ENCODE measurements around the gene CDX1.

CDX1 gene

DNA sequence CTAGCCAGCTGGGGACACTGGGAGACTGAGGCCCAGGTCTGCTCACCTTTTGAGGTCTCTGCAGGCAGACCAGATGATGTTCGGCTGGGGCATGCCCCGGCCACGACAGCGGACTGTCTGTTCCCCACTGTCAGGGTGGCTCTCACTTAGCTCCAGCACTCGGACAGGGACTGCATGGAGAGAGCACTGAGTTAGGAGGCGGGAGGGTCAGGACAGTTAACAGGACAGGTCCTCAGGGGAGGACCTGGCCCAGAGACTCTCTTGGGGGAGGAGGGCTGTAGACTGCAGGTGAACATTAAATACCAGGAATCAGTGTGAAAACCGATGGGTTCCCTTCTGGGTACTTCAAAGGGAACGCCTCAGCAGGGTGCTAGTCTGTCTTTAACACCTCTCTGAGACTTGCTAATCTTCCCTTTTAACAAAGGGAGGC, 36.1 kb upstream of the CDX1 start:
- no peak overlapping the region for H3K4me3 ChIP-seq (ENCODE audit: control insufficient read depth, low read depth, low read length)
- TF ChIP-seq, protein P1, sequence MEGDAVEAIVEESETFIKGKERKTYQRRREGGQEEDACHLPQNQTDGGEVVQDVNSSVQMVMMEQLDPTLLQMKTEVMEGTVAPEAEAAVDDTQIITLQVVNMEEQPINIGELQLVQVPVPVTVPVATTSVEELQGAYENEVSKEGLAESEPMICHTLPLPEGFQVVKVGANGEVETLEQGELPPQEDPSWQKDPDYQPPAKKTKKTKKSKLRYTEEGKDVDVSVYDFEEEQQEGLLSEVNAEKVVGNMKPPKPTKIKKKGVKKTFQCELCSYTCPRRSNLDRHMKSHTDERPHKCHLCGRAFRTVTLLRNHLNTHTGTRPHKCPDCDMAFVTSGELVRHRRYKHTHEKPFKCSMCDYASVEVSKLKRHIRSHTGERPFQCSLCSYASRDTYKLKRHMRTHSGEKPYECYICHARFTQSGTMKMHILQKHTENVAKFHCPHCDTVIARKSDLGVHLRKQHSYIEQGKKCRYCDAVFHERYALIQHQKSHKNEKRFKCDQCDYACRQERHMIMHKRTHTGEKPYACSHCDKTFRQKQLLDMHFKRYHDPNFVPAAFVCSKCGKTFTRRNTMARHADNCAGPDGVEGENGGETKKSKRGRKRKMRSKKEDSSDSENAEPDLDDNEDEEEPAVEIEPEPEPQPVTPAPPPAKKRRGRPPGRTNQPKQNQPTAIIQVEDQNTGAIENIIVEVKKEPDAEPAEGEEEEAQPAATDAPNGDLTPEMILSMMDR (conservative IDR thresholded peaks at IDR 0.05; ENCODE audit: control insufficient read depth, insufficient read depth, low read depth, low read length) = no peak
- DNase-seq (ENCODE audit: low read depth) = no peak

DNA sequence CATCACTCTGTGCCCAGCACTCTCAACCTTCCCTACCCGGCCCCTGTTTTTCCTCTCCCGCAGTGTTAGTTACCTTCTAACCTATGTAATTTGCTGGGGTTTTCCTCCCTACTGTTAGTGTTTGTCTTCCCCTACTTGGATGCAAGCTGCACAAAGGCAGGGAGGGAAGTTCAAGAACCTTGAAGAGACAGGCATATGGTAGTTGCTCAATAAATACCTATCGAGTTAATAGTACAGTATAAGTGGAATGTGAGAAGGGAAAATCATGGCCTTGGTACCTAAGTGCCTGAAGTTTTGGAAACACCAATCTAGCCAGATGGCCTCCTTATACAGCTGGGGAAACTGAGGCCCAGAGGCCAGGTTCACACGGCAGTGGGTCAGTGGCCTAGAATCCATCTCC, 35.1 kb upstream of the CDX1 start:
- TF ChIP-seq, protein P1 (conservative IDR thresholded peaks at IDR 0.05; ENCODE audit: control insufficient read depth, insufficient read depth, low read depth, low read length) = no peak
- no peak overlapping the region for H3K4me3 ChIP-seq (ENCODE audit: control insufficient read depth, low read depth, low read length)
- no peak for DNase-seq (ENCODE audit: low read depth)

DNA sequence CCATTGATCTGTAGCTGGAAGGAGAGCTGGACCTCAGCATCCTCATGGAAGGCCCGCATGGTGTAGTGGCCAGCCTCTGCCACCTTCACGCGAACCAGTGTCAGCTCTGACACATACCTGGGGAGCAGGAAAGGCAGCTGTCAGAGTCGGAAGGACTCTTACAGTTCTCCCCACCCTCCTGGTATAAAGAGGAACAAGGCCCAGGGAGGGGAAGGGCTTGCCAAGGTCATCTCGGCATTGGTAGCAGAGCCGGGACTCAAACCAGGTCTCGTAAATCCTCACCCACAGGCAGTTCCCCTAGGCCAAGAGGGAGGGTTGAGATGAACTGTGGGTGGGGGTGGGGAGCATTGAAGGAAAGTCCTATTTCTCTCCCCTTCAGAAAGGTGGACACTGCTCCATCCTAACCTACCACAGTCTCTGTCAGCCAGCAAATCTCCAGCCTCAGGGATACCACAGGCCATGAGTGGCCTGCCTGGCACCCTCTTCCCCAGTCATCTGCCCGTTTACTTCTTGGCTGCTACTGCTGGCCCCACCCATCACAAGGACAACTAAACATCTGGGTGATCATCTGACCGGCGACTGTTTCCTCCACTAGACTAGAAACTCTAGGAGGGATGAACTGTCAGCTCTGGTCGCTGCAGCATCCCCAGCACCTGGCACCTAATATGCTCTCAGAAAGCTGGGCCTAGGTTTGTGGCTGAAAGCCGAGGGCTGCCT, 34.4 kb upstream of the CDX1 start:
- TF ChIP-seq, protein P1 (conservative IDR thresholded peaks at IDR 0.05; ENCODE audit: control insufficient read depth, insufficient read depth, low read depth, low read length) = no peak
- H3K4me3 ChIP-seq (ENCODE audit: control insufficient read depth, low read depth, low read length) = no peak overlapping the region
- peak; percentile 75 for DNase-seq (ENCODE audit: low read depth)

DNA sequence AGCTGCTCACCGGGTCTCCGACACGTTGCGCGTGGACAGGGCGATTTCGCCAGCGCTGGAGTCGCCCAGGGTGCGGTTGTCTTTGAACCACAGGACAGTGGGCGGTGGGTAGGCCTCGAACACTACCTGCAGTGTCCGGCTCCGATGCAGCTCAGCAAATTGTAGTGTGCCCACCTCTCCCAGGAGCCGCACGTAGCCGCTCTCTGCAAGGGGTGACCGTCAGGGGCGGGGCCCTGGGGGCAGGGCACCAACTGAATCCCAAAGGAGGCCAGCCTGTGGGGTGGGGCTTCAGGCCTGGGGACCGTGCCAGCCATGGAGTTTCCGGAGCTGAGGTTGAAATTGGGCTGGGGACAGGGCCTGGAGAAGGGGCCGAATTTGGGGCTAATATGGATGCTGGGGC, 33.8 kb upstream of the CDX1 start:
- no peak for DNase-seq (ENCODE audit: low read depth)
- no peak overlapping the region for H3K4me3 ChIP-seq (ENCODE audit: control insufficient read depth, low read depth, low read length)

DNA sequence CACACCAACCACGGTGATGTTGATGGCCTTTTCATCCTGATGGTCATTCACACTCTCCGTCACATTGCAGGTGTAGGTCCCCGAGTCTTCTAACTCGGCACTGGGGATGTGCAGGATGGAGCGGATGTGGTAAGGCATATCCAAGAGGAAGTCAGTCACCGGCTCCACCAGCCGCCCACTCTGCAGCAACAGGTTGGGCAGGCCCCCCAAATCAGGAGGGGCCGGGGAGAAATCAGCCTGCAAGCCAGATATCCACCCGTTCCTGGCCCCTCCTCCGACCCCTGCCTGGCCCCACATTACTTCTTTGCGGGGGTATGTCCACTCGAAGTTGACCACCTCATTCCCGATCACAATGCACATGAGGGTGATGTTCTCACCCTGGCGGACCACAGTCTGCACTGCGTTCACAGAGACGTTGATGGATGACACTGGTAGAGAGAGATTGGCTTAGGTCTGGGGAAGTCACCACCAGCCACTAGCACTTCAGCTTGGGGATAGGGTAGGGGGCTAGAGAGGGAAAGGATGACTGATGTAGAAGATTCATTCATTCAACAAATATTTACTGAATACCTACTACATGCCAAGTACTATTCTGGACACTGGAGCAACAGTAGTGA, 32.9 kb upstream of the CDX1 start:
- H3K4me3 ChIP-seq (ENCODE audit: control insufficient read depth, low read depth, low read length) = no peak overlapping the region
- TF ChIP-seq, protein P1 (conservative IDR thresholded peaks at IDR 0.05; ENCODE audit: control insufficient read depth, insufficient read depth, low read depth, low read length) = no peak
- no peak for DNase-seq (ENCODE audit: low read depth)

More for the DNA sequence above, 33.8 kb upstream of the CDX1 start:
- TF ChIP-seq, protein P1 (conservative IDR thresholded peaks at IDR 0.05; ENCODE audit: control insufficient read depth, insufficient read depth, low read depth, low read length) = no peak

DNA sequence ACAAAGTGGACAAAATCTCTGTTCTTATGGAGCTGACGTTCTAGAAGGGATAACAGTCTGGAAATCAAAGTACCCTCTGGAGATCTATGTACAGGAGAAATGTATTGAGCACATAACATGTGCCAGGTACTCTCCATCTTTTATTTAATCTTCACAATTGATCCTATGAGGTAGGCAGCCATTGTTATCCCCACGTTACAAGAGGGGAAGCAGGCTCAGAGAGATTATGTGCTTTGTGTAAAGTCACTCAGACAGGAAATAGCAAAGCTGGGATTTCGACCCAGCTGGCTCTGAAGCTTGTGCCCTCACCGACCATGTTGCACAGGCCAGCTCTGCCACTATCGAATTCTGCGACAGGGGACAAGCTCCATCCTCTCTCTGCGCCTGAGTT, 32.4 kb upstream of the CDX1 start:
- DNase-seq (ENCODE audit: low read depth) = no peak
- TF ChIP-seq, protein P1 (conservative IDR thresholded peaks at IDR 0.05; ENCODE audit: control insufficient read depth, insufficient read depth, low read depth, low read length) = no peak
- H3K4me3 ChIP-seq (ENCODE audit: control insufficient read depth, low read depth, low read length) = no peak overlapping the region

Data from fibroblast of mammary gland (primary cell).